Retina (tissue), 1 donor: ENCODE results near the gene NPB.

Experiments
- DNase-seq: peaks from one replicate; pipeline ENCODE4 v3.0.0-alpha.2; 2016

The NPB gene

GRCh38 chr17:81870131-81870980 is 31.7 kb upstream of the NPB start:
- peak; percentile 56 for DNase-seq

- no peak for DNase-seq
Measured at GRCh38 chr17:81870981-81871386, 31.1 kb upstream of the NPB start, which contains the start of gene ARHGDIA. ARHGDIA (minus strand) TSS chr17:81871337; CDS start chr17:81869930, 1,407 bp downstream.

- peak; percentile 90 for DNase-seq
Measured at GRCh38 chr17:81871387-81872230, 30.4 kb upstream of the NPB start.

GRCh38 chr17:81877569-81877968 is 24.5 kb upstream of the NPB start:
- no peak for DNase-seq

GRCh38 chr17:81878294-81878693 is 23.7 kb upstream of the NPB start:
- no peak for DNase-seq

- no peak for DNase-seq
Measured at GRCh38 chr17:81879121-81879520, 22.9 kb upstream of the NPB start.

GRCh38 chr17:81884520-81884919 is 17.5 kb upstream of the NPB start:
- DNase-seq: no peak

- DNase-seq: no peak
Measured at GRCh38 chr17:81884968-81885367, 17.1 kb upstream of the NPB start.

GRCh38 chr17:81885454-81885853 is 16.6 kb upstream of the NPB start:
- no peak for DNase-seq

GRCh38 chr17:81885869-81886548 is 16.0 kb upstream of the NPB start:
- no peak for DNase-seq

- DNase-seq: no peak
Measured at GRCh38 chr17:81888105-81888987, 13.7 kb upstream of the NPB start.

GRCh38 chr17:81888988-81889595 is 12.9 kb upstream of the NPB start:
- DNase-seq: no peak

- no peak for DNase-seq
Measured at GRCh38 chr17:81889602-81890001, 12.4 kb upstream of the NPB start.

GRCh38 chr17:81890447-81891302 is 11.4 kb upstream of the NPB start:
- no peak for DNase-seq

- no peak for DNase-seq
Measured at GRCh38 chr17:81891303-81891552, 10.8 kb upstream of the NPB start.

- DNase-seq: no peak
Measured at GRCh38 chr17:81895400-81895799, 6.6 kb upstream of the NPB start.

GRCh38 chr17:81898029-81898866 is 3.8 kb upstream of the NPB start:
- DNase-seq: no peak

GRCh38 chr17:81898885-81899284 is 3.2 kb upstream of the NPB start:
- DNase-seq: no peak

GRCh38 chr17:81899514-81900166 is 2.4 kb upstream of the NPB start:
- DNase-seq: no peak
